HG03571 (cell line): Measurements from ENCODE around the gene MED15.
"Not testable (repeated sequence)": the region's sequence is repeated elsewhere in the genome, so short reads cannot be mapped to it uniquely, and the experiment has no call there.

ENCODE experiments used
- ATAC-seq: cut with Tn5 transposase; IDR thresholded peaks from one replicate; pipeline ENCODE4 v1.9.1; 2021; ENCODE audit not compliant: unreplicated experiment

Gene MED15

GRCh38 chr22:20530368-20531153, 23.2 kb downstream of the MED15 start:
- no peak for ATAC-seq

- no peak for ATAC-seq
These were observed 23.7 kb downstream of the MED15 start for GRCh38 chr22:20531154-20531403.

GRCh38 chr22:20531404-20532201, 24.2 kb downstream of the MED15 start:
- ATAC-seq, result no peak

- no peak for ATAC-seq
These were observed 25.0 kb downstream of the MED15 start for GRCh38 chr22:20532256-20532993.

GRCh38 chr22:20533095-20533878, 25.9 kb downstream of the MED15 start:
- ATAC-seq, result no peak

- no peak for ATAC-seq
These were observed 26.5 kb downstream of the MED15 start for GRCh38 chr22:20533879-20534265.

GRCh38 chr22:20536590-20537324, 29.3 kb downstream of the MED15 start:
- no peak for ATAC-seq

GRCh38 chr22:20537325-20537756, 29.9 kb downstream of the MED15 start:
- ATAC-seq, result no peak

GRCh38 chr22:20537983-20538382, 30.6 kb downstream of the MED15 start:
- no peak for ATAC-seq

- not testable (repeated sequence) for ATAC-seq
These were observed 31.5 kb downstream of the MED15 start for GRCh38 chr22:20538875-20539274.

GRCh38 chr22:20542055-20542454, 34.6 kb downstream of the MED15 start:
- no peak for ATAC-seq

GRCh38 chr22:20542736-20543135, 35.3 kb downstream of the MED15 start:
- no peak for ATAC-seq

GRCh38 chr22:20545318-20545634, 37.9 kb downstream of the MED15 start:
- not testable (repeated sequence) for ATAC-seq

GRCh38 chr22:20545681-20546521, 38.5 kb downstream of the MED15 start:
- ATAC-seq, result no peak

- ATAC-seq, result no peak
These were observed 39.1 kb downstream of the MED15 start for GRCh38 chr22:20546541-20546950.

GRCh38 chr22:20547029-20547428, 39.6 kb downstream of the MED15 start:
- ATAC-seq, result no peak

- no peak for ATAC-seq
These were observed 41.4 kb downstream of the MED15 start for GRCh38 chr22:20548806-20549205.

GRCh38 chr22:20549232-20549841, 41.9 kb downstream of the MED15 start:
- no peak for ATAC-seq
